ENCODE measurements around the gene HDHD5. TPM values are rescaled to one million over a fixed set of nuclear protein-coding genes. Genes with fewer than 3 reads are reported as not detected.

HDHD5 gene
- total and polyA plus RNA-seq, 7 donors, result 24.6 to 68.3 (median 33.9) TPM

DNA sequence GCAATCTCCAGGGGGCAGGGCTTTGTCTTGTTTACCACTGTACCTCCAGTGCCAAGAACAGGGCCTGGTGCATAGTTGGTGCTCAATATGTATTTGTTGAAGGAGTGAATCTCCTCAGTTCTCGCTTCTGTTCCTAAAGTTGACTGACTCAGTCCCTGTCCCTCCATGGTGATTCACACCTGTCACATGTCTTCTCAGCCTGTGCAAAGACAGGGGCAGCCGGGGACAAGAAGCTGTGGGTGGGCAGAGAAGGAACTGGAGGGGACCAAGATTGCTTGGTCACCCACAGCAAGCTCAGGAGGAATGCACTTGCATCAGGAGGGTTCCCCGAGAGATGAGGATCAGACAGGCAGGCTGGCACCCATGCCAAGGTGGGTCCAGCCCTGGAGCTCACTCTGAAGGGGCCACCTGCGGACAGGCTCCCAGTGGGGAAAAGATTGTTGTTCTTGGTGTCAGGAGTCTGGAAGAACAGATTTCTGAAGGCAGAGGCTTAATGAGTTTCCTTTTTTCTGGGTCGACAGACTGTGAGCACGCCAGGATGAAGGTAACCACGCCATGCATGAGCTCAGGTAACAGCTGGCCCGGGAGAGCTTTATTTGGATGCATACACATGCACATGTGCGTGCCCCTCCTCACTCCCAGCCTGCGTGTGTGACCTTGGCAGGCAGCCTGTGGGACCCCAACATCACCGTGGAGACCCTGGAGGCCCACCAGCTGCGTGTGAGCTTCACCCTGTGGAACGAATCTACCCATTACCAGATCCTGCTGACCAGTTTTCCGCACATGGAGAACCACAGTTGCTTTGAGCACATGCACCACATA is 57.4 kb downstream of the HDHD5 start:
- Histone ChIP-seq H3K27ac (no peak overlapping the region), H3K4me1 (no peaks in the 10 kb centered on the region), H3K36me3 (ENCODE audit: insufficient read depth in 1 of 2, low read depth in 1 of 2) (peaks cover 0 to 51% of the 10 kb centered on the region in 2 donors), H3K9me3 (no peaks in the 10 kb centered on the region), H3K4me3 (no peak overlapping the region), H3K27me3 (ENCODE audit: insufficient read depth in 3 of 3, low read length in 2 of 3) (peaks cover 0 to 2% (median 0%) of the 10 kb centered on the region in 3 donors)
- ATAC-seq, result no peak
- intact Hi-C loops (cut with DNase I), result no loop called here
- WGBS, 3 donors, result 79 to 81% (median 79%) methylated on average over 14 of the region's 14 CpGs
- TF ChIP-seq, protein P1, sequence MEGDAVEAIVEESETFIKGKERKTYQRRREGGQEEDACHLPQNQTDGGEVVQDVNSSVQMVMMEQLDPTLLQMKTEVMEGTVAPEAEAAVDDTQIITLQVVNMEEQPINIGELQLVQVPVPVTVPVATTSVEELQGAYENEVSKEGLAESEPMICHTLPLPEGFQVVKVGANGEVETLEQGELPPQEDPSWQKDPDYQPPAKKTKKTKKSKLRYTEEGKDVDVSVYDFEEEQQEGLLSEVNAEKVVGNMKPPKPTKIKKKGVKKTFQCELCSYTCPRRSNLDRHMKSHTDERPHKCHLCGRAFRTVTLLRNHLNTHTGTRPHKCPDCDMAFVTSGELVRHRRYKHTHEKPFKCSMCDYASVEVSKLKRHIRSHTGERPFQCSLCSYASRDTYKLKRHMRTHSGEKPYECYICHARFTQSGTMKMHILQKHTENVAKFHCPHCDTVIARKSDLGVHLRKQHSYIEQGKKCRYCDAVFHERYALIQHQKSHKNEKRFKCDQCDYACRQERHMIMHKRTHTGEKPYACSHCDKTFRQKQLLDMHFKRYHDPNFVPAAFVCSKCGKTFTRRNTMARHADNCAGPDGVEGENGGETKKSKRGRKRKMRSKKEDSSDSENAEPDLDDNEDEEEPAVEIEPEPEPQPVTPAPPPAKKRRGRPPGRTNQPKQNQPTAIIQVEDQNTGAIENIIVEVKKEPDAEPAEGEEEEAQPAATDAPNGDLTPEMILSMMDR (IDR thresholded peaks at IDR 0.05), result no peak
- DNase-seq, result no peak

DNA sequence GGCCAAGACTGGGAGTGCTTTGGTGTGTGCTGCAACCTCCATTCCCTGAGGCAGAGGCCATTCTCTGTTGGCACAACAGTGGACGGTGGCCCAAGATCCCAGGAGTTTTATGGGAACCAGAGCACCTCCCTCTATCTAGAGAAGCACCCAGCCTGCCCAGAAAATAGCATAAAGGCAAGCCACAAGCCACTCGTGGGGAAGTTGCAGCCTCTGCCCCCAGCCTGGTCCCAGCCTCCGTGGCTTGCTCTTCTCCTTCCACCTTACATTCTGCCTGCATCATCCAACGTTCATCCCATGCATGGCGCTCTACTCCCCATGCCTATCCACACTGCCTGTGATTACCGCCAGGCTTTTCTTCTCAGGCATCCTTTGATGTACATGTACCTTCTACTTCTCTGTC is 58.5 kb downstream of the HDHD5 start:
- no peak for ATAC-seq
- no peak for DNase-seq
- no peak overlapping the region for H3K27ac ChIP-seq
- peaks cover 0 to 2% (median 0%) of the 10 kb centered on the region in 3 donors for H3K27me3 ChIP-seq (ENCODE audit: insufficient read depth in 3 of 3, low read length in 2 of 3)
- H3K4me3 ChIP-seq, result no peak overlapping the region
- WGBS, 3 donors, result 81 to 85% (median 82%) methylated on average over 6 of the region's 6 CpGs
- no peaks in the 10 kb centered on the region for H3K9me3 ChIP-seq
- intact Hi-C loops (cut with DNase I), result no loop called here
- TF ChIP-seq, protein P1 (IDR thresholded peaks at IDR 0.05), result no peak
- H3K4me1 ChIP-seq, result no peaks in the 10 kb centered on the region
- H3K36me3 ChIP-seq (ENCODE audit: insufficient read depth in 1 of 2, low read depth in 1 of 2), result peaks cover 0 to 51% of the 10 kb centered on the region in 2 donors

DNA sequence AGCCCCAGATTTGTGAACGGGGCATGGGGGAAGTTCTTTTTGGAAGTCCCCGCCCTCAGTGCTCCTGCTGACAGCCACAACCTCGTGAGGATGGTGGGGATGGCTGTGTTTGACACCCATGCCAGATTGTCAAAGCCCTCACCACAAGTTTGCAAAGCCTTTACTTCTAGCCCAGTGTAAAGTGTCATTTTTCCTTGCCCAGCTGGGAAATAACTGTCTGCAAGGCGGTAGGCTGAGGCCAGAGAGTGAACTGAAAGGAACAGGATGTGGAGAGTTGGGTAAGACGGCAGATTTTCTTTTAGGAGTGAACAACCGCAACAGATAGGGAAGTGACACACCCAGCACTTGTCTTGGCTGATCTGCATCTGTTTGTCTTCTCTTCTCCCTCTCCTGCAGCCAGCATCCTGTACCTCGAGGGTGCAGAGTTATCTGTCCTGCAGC is 60.7 kb downstream of the HDHD5 start:
- Histone ChIP-seq H3K4me3 (no peak overlapping the region), H3K9me3 (no peaks in the 10 kb centered on the region), H3K27ac (no peak overlapping the region), H3K36me3 (ENCODE audit: insufficient read depth in 1 of 2, low read depth in 1 of 2) (peaks cover 0 to 51% of the 10 kb centered on the region in 2 donors), H3K4me1 (no peaks in the 10 kb centered on the region), H3K27me3 (ENCODE audit: insufficient read depth in 3 of 3, low read length in 2 of 3) (no peaks in the 10 kb centered on the region)
- intact Hi-C loops (cut with DNase I), result no loop called here
- DNase-seq (no peak), ATAC-seq (peak in 3 of 4 donors; percentile 17 to 31 (median 30))
- WGBS, 3 donors, result 68 to 78% (median 72%) methylated on average over 7 of the region's 7 CpGs
- TF ChIP-seq, protein P1 (IDR thresholded peaks at IDR 0.05), result no peak

DNA sequence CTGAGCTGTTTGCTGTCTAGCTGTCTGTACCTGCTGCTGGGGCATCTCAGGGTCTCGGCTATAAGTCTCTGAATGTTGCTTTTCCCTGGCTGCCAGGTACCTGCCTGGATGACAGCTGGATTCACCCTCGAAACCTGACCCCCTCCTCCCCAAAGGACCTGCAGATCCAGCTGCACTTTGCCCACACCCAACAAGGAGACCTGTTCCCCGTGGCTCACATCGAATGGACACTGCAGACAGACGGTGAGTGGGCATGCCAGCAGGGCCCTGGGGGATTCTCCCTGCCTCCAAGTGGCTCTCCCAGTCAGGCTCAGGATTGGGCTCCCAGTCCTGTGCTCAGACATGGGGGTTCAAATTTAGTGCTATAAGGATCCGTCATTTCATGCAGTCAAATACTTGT is 61.4 kb downstream of the HDHD5 start:
- Histone ChIP-seq H3K4me1 (no peaks in the 10 kb centered on the region), H3K36me3 (ENCODE audit: insufficient read depth in 1 of 2, low read depth in 1 of 2) (peaks cover 0 to 47% of the 10 kb centered on the region in 2 donors), H3K27me3 (ENCODE audit: insufficient read depth in 3 of 3, low read length in 2 of 3) (no peaks in the 10 kb centered on the region), H3K4me3 (no peak overlapping the region), H3K9me3 (no peaks in the 10 kb centered on the region), H3K27ac (no peak overlapping the region)
- WGBS, 3 donors, result 78 to 82% (median 81%) methylated on average over 6 of the region's 6 CpGs
- ATAC-seq (no peak), DNase-seq (no peak)
- TF ChIP-seq, protein P1 (IDR thresholded peaks at IDR 0.05), result no peak
- intact Hi-C loops (cut with DNase I), result no loop called here
